Measurements from ENCODE around the gene PPP1R9A.
A peak's percentile ranks its signal among the peaks of the same experiment; 100 is the strongest.

The PPP1R9A gene

DNA sequence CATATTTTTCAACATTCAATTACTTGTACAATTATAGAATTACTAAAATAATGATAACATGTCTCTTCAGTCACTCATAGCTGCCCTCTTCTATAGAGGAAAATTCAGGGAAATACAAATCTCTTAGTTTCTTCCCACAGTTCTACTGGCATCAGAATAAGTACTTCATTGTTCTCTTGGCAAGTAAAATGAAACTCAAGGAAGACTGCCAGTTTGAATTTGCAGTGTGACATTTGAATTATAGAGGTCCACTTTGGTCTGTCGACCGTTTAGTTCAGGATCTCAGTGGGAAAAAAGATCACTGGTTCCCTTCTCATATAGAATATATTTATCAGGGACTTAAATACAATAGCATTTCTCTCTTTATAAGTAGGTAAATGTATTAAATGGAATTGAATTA is 302.4 kb downstream of the PPP1R9A start:
- no peak for DNase-seq

DNA sequence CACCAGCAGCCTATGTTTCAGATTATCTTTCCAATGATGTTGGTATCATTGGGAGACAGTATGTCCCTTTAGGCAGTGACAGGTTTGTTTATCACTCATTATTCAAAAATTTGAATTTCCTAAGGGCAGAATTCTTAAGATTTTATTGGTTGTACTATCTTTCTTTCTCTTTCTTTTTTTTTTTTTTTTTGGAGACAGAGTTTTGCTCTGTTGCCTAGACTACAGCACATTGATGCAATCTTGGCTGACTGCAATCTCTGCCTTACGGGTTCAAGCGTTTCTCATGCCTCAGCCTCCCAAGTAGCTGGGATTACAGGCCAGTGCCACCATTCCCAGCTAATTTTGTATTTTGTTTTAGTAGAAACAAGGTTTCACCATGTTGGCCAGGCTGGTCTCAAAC is 305.8 kb downstream of the PPP1R9A start:
- no peak for DNase-seq

DNA sequence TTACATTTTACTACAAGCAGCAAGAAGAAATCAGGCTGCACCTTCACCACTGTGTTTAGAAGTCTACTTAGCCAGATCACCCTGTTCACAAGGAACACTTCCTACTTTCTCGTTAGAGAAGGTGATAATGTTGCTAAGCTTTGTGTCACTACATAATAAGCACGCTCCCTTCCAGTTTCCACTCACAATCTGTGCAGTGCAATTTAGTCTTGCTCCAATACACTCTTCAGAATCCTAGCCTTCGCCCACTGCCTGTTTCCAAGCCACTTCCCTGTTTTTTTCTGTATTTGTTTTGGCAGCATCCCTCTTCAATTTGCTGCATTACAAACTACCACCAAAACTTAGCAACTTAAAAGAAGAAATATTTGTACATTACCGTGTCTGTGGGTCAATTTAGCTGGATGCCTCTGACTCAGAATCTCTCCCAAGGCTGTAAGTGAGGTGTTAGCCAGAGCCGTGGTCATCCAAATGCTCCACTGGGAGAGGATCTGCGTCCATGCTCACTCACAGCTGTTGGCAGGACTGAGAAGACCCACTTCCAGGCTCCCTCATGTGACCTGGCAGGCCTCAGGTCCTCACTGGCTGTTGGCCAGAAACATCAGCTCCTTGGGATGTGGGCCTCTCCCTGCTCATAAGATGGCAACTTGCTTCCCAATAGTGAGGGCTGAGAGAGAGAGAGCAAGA is 306.6 kb downstream of the PPP1R9A start:
- no peak for DNase-seq

DNA sequence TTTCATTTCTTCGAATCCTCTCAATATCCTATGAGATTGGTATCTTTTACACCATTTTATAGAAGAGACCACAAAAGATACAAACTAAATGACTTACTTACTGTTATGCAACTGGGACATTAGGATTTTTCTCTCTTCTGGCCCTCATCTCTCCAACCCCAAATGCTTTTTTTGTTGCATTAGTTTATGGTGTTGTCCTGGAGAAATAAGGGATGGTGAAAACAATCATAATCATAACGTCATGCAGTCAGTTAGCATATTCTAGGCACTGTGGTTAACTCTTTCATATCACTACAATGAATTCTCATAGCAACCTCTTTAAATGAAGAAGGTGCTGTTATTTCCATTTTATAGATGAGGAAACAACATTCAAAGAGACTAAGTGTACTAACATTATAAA is 312.3 kb downstream of the PPP1R9A start:
- no peak for DNase-seq

DNA sequence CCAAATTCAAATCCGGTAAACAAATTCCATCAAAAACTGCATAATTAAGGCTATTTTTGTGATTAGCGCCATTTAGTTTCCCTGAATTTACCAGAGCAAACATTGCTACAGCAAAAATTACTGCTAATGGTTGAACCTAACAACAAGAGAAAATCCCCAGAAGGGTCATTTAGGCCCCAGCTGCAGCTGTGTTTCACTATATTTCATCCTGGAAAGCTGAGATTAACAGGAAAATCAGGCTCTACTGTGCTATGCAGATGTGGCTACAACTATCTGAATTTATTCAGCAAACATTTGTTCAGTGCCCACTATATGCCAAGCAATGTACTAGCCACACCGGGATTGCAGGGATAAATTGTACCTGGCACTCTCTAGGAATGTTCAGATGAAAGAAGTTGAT is 312.9 kb downstream of the PPP1R9A start:
- no peak for DNase-seq

DNA sequence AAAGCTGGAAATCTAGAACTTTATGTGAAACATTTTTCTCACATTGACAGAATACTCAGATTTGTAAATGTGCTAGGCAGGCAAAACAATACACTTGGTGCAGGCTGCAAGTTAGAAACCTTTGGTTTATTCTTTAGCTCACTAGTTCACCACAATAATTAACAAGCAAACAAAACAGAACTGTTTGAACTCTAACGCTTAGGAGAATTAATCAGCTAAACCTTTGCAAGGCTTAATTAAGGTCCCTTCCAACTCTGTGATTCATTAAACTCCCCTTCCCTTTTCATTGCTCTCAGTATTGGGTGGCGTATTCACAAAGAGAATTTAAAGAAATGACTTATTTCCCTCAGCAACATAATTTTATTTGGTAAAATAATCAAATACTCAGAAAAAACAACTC is 317.9 kb downstream of the PPP1R9A start:
- DNase-seq = no peak

DNA sequence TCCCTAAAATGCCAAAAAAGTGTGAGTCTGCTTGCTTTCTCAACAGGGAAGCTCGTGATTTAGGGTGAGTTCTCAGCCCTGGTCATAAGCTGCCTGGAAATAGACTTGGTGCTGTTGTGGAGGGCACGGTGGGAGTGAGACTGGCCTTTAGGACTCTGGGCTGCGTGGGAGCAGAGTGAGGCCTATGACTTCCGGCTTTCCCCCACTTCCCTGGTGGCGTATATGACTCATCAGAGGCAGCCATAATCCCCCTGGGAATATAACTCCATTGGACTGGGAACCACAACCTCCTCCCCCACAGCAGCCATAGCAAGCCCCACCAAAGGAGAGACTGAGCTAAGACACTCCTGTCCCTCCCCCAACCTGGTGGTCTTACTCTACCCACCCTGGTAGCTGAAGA is 321.9 kb downstream of the PPP1R9A start:
- no peak for DNase-seq

DNA sequence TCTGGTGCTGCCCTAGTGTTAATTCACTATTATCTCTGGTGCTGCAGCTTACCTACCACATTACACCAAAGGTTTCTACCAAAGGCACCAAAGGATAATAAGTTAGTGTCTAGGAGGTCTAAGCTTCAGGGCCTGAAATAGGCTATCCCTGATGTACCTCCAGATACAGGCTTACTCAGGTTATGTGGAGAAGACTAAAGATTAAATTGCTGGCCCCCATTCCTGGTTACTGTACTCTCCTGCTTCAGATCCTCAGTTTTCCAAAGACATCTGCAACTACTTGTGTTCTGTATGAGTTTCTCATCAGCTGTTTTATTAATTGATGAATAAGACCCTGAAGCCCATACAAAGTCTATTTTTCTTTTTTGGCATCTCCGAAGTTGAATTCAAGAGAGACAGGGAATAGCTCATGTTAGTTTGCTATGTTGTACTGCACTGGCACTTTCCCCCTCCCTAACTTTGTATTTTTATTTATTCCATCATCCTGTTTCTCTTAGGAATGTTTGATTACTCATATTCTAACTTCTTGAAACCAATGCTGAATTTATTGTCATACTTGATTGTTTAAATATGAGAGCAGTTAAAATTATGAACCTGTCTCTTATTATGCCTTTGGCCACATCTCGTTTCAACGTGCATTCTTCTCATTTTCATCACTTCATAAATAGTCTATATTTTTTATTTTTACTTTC is 331.0 kb downstream of the PPP1R9A start:
- DNase-seq = no peak

DNA sequence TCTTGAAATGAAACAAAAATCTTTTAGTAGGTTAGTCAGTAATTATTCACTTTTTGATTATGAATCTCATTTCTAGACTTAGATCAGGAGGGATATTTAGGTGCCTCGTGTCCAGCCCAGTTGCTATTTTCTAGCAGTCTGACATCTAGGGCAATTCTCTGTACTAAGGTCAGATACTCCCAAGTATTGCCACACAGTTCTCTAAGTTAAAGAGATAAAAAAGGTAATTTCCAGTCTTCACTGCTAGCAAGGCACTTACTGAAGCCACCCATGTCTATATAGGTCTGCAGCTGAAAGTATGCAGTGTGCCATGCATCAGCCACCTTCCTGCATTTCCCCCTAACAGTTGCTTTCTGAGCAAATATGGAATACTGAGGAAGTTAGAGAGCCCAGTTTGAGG is 333.5 kb downstream of the PPP1R9A start:
- no peak for DNase-seq

DNA sequence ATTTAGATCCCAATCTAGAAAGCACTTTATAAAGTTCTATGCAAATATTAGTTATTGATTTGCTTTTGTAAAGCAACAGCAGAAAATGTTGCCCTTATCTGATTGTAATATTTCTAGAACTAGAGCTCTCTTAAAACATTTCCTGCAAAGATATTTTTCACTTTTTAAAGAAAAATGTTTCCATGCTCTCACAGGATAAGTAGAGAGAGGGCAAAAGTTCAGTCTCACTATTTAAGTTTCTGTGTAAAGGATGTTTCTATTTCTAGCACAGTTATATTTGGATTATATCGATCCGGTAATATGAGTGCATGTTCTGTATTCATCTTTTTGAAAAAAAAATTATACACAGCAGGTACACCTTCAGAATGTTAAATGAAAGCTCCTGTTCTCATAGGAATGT is 334.9 kb downstream of the PPP1R9A start:
- no peak for DNase-seq

DNA sequence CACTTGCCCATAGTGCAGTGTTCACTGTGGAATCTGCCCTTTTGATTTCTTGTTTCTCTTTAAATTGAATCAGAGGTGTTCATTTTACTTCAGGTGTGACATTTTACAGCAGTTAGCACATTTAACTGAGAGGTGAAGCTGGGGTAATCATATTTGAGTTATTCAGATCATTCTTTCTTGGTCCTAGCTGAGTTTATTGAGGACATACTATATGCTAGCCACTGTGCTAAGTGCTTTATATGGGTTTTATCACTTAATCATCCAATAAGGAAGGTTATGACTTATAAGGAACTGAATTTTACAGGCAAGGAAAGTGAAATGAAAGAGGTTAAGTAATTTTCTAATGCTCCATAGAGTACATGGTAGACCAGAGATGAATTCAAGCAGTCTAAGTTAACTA is 337.2 kb downstream of the PPP1R9A start:
- DNase-seq = no peak

DNA sequence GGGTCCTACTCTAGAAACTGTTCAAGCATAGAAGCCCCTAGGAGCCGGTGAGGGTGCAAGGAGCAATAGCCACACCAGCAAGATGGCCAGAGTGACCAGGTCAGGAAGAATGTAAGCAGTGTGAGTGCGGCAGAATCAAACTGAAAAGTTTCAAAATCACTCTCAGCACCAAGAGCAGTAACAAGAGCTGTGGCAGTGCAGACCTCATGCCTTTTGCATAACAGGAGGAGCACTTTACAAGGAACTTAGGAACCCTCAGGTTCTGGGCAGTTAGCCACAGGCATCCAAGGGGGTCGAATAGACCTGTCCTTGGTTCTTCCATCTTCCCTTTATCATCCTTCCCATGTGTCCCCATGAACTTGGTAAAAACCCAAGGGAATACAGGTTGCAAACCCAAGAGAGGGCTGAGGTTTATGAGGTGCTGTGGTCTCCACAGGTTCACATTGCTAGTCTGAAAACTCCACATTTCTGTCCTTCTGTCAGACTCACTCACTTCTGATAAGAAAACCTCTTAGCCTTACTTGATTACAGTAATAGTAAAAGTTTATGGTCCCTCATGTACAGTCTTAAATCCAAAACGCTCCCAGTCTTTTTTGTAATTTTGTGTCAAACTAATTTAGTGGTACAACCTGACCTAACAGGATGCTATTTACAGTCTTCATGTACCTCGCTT is 338.6 kb downstream of the PPP1R9A start:
- no peak for DNase-seq

DNA sequence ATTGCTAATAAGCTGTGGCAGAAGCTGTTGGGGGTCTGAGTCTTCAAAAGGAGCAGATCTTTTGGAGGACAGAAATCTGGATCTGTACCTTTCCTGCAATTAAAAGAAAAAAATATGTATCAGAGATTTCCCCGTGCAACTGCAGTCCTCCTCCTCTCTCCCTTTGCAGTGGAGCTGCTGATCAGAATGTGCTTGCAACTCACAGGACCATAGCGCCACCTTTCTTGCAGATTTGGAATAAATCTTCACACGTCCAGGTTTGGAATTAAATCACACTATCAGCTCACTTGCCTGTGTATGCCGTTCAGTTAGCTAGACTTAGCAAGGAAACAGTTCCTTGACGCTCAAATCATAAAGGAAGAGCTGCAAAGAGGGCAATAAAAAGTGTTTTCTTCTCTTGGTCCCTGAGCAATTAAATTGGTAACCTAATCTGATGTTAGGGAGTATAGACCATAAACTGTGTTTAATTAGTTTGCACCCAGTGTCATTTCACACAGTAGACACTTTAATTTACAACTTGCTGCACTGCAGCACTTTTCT is 339.5 kb downstream of the PPP1R9A start:
- peak; percentile 77 for DNase-seq

DNA sequence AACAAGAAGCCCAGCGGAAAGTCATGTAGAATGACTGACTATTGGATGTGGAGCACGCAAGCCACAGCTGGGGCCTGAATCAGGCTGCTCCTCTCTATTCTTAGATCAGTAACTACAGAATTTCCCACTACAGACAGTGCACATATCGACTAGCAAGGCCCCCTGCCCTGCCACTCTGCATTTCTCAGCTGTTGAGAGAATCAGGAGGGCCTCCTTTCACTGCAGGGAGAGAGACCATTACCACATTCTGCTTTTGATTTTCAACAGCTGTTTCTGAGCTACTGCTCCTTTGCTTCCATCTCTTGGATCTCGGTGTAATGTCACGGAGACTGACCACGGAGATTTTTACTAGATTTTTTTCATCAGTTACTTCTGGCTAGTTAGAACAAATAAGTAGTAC is 343.2 kb downstream of the PPP1R9A start:
- no peak for DNase-seq

DNA sequence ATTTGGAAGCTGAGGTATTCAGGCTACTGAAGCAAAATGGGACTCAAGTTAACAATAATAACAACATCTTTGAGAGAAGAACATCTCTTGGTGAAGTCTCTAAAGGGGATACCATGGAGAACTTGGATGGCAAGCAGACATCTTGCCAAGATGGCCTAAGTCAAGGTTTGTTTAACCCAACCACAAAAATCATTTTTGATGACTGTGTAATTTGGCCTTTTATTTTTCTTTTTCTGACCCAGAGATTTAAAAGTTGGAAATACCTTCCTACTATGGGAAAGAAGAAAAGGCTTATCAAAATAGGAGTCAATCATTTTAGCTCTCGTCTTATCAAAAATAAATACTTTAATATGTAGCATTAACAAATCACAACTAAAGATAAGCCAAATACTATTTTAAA is 344.6 kb downstream of the PPP1R9A start:
- DNase-seq = no peak

DNA sequence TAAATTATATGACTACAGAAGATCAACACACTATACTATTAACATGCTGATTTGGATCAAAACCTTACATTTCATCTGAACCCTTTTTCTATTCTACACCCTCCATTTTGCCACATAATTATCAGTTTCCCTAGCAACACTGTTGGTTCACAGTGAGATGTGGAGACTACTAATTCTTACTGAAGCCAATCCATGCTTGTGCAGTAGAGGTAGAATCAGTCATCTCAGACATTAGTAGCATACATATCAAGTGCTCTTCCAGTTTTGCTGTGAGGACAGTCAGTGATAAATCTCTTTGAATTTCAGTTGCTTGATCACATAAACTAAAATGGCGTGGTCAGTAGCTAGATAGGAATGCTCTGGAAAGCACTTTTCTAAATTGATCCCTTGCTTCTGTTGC is 346.6 kb downstream of the PPP1R9A start:
- no peak for DNase-seq

DNA sequence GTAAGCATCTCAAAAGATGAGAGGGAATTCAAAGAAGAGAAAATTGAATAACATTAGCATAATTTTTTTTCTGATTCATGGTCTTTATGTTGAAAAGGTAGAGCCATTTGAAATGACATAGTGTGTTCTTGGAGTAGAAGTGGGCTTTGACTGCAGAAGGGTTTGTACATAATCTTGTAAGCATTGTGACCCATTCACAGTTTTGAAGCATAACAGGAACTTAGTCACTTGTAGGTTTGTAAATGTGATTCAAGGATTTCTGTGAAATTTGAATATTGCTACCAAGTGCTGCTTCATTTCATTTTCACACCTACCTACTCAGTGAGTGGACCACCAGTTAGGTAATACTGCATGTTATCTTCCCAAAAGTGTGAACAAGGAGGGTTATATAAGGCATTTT is 348.3 kb downstream of the PPP1R9A start:
- DNase-seq = no peak

DNA sequence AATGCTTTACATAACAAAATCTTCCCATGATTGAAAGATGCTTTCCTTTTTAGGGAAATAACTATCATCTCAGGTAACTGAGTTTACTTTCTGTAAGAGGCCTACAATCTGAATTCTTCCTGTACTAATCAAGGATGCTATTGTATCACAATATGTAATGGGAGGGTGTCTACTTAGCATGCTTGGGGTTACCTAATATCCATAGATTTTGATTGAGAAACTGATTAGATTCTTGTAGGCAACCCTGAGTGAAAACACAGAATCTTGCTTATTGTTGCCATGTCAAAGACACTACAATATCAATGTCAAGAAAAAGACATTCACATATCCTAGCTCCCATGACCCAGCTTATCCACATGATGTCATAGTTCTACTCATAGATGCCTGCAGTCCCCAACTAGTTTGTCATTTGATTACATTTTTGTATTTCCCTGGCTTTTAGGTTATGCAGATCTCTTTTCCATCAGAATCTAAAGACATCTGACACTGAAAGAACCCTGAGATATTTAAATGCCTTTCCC is 354.6 kb downstream of the PPP1R9A start:
- no peak for DNase-seq

DNA sequence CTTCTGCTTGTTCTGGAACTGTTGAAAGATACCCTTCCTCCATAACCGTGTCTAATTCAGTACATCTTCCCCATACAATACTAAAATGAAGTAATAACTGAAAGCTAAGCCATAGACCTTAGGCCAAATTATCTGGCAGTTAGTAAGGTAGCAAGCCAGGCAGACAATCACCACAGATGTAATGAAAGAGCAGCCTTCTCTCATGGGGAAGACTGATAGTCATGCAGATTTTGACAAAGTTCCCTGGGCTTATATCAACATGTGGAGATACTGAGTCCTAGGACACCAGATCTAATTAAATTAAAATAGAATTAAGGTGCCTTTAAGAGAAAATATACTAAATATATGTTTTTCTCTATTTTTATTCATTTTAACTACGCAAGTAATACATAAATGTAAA is 355.5 kb downstream of the PPP1R9A start:
- DNase-seq = no peak

DNA sequence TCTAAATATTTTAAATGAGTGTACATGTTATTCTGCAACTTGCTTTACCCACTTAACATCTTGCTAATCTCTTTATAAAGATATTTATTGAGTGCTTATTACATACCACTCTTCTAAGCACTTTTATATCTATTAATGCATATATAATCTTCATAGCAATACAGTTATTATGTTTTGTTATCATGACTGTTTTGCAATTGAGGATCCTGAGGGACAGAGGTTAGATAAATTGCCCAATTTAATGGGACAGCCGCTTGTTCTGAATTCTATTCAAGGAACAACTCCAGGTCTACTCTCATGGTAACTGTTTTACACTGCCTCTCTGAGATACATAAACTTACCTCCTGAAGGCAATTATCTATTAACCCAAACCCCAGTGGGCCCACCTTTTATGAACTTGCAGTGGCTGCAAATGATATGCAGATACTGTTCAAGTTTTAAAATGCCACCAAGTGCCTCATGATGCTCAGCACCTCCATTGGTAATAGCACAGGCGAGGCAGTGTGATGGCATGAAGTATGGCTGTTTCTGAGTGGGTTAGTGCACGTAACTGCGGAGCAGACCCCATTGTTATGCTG is 356.5 kb downstream of the PPP1R9A start:
- DNase-seq = no peak

DNA sequence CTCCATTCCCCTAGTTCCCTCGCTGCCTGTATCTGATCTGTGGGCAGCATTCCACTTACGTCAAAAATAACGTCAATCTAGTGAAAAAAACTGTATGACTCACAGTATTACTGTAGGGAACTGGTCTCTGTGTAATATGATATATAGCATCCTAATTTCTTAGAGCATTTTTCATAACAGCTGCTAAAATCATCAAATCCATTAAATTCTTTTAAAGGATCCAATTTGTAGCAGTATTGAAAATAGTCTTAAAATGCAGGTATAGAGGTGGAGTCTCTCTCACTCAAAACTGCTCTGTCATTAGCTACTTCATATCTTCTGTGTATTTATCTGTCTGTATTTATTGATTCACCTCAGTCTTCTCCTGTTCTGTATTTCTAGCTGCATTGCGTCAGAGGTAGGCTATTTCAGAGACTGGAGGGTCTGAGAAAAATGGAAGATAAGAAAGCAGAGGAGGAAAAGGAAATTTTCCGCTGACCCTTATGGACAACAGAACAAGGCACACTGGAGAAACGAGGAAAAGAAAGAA is 357.0 kb downstream of the PPP1R9A start:
- DNase-seq = no peak

DNA sequence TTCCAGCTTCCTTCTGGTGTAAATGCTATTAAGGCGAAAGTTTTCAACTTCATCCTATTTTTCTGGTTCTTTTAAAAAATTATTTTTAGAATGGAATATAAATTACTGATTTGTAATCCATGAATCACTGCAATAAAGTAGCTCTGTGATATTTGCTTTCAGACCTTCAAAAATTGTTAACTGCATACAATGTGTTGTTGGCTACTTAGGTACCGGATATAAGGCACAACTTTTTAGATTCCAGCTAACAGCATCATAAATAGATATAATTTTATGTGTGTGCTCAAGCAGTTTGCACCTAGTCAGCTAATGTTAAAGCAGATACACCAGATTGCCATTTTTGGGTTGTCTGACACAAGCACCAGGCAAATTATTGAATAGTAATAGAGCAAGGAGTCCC is 358.2 kb downstream of the PPP1R9A start:
- no peak for DNase-seq

DNA sequence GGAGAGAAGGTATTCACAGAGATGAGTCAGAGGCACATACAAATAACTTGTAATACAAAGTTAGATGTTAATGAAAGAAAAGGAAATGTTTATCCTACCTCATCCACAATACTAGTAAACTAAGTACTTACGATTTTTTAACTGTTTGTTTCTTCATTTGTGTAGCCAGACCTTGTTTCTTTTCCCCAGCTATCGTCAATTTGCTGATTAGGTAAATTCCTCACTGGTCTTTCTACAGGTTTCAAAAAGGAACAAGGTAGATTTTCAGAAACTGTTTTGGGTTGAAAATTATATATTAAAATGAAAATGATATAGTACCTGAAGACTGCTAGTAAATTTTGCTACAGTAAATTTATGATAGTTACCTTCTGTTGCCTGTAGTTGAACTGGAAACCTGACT is 360.4 kb downstream of the PPP1R9A start:
- DNase-seq = no peak

Measured in NCI-H526 treated with DMSO at 0.1 percent for 48 hours (cell line).